ENCODE data around the gene IFNA17.
"Not testable (repeated sequence)": the region's sequence is repeated elsewhere in the genome, so short reads cannot be mapped to it uniquely, and the experiment has no call there.

The IFNA17 gene

GRCh38 chr9:21182810-21183736 is 44.9 kb downstream of the IFNA17 start:
- H3K27me3 Mint-ChIP-seq (ENCODE audit: low read depth) = peaks cover 21% of the 10 kb centered on the region
- peak overlapping the region; percentile 27 for H3K4me3 Mint-ChIP-seq
- not testable (repeated sequence) for DNase-seq (ENCODE audit: low spot score); H3K27ac Mint-ChIP-seq; H3K9me3 Mint-ChIP-seq; H3K4me1 Mint-ChIP-seq (ENCODE audit: low read depth); H3K36me3 Mint-ChIP-seq (ENCODE audit: low read depth)
